HCT116 (cell line): ENCODE results near the gene FHL2. TPM values are rescaled to one million over a fixed set of nuclear protein-coding genes. Genes with fewer than 3 reads are reported as not detected.
A peak's percentile ranks its signal among the peaks of the same experiment; 100 is the strongest.

ENCODE experiments used
- ATAC-seq: fragments of 200-7000 bp; cut with Tn5 transposase; 2 replicates; pipeline ENCODE4 v1.9.1; 2020; ENCODE audit warnings: mild to moderate bottlenecking, moderate library complexity
- BruUV-seq: library from RNA; stranded (reverse); fragments of 400-500 nt; replicated peaks from 2 replicates; lab custom pipeline; 2021; lab: Mats Ljungman, UMichigan
- CTCF ChIA-PET: fragments of 300-600 bp; sonication (Branson Sonifier 250); formaldehyde crosslinking; loops from one replicate; lab custom pipeline; 2021; ENCODE audit warnings: antibody characterized with exemption; lab: Charles Lee
- POLR2A ChIA-PET: fragments of 300-600, 350-600 bp; sonication (Branson Sonifier 250); formaldehyde crosslinking; loops from one replicate; lab custom pipeline; 2021; ENCODE audit warnings: antibody characterized with exemption; lab: Charles Lee
- RAD21 ChIA-PET, 2 experiments: fragments of 300-600 bp; sonication (Branson Sonifier 250); formaldehyde crosslinking; loops; one replicate each; lab custom pipeline; 2023; ENCODE audit warnings: low total read pairs in 2 of 2; ENCODE audit not compliant: uncharacterized antibody in 2 of 2, unreplicated experiment in 2 of 2, low non-redundant PET in 1 of 2; lab: Charles Lee
- DNase-seq: peaks from one replicate; pipeline ENCODE4 v3.0.0-alpha.2; 2010; ENCODE audit warnings: low read depth, low spot score
- H2AFZ ChIP-seq: fragments of 200-600 bp; shearing (Covaris generic), sonication (generic); 2 replicates; pipeline ENCODE4 v1.6.1; 2017; ENCODE audit warnings: low read depth, mixed run types, mixed read lengths, antibody characterized with exemption, low read length; ENCODE audit not compliant: poor library complexity, severe bottlenecking
- H3K27ac ChIP-seq: 2 replicates; pipeline ENCODE4 v1.5.1; 2012; ENCODE audit warnings: low read depth, low read length
- H3K27me3 ChIP-seq: fragments of 200-600 bp; sonication (generic); 2 replicates; pipeline ENCODE4 v1.6.1; 2016; ENCODE audit warnings: mixed run types, low read length, mixed read lengths; ENCODE audit not compliant: insufficient read depth
- H3K36me3 ChIP-seq, 2 experiments: fragments of 200-500 bp in 1 of 2; fragments of 200-600 bp in 1 of 2; sonication (Bioruptor generic) in 1 of 2; sonication (generic) in 1 of 2; 2 replicates each; pipeline versions ENCODE4 v1.5.1 to v1.6.1; 2014 to 2016; ENCODE audit warnings: low read length in 2 of 2, inconsistent platforms in 1 of 2, mixed read lengths in 1 of 2, mixed run types in 1 of 2; ENCODE audit not compliant: insufficient read depth in 2 of 2, control insufficient read depth in 1 of 2
- H3K4me1 ChIP-seq, 2 experiments: fragments of 200-600 bp in 1 of 2; sonication (generic) in 1 of 2; 2 replicates each; pipeline versions ENCODE4 v1.5.1 to v1.6.1; 2012 to 2017; ENCODE audit warnings: low read length in 2 of 2, inconsistent platforms in 1 of 2, mild to moderate bottlenecking in 1 of 2, mixed read lengths in 1 of 2, mixed run types in 1 of 2, moderate library complexity in 1 of 2; ENCODE audit not compliant: insufficient read depth in 2 of 2, control insufficient read depth in 1 of 2
- H3K4me2 ChIP-seq: fragments of 200-600 bp; sonication (generic); 2 replicates; pipeline ENCODE4 v1.6.1; 2017; ENCODE audit warnings: mixed run types, low read length, mixed read lengths
- H3K4me3 ChIP-seq, 2 experiments: fragments of 200-600 bp in 1 of 2; sonication (generic) in 1 of 2; replicated peaks in 1 of 2; 2 replicates each; pipeline ENCODE4 v1.5.1; 2011 to 2016; ENCODE audit warnings: low read length in 2 of 2, control low read depth in 1 of 2, low read depth in 1 of 2, mild to moderate bottlenecking in 1 of 2, mixed read lengths in 1 of 2, mixed run types in 1 of 2
- H3K79me2 ChIP-seq: fragments of 200-600 bp; sonication (generic); 2 replicates; pipeline ENCODE4 v1.6.1; 2017; ENCODE audit warnings: mild to moderate bottlenecking, mixed run types, low read length, moderate library complexity, mixed read lengths; ENCODE audit not compliant: insufficient read depth
- H3K9ac ChIP-seq: fragments of 200-600 bp; sonication (generic); 2 replicates; pipeline ENCODE4 v1.6.1; 2016; ENCODE audit warnings: low read length, mixed read lengths
- H3K9me2 ChIP-seq: fragments of 200-600 bp; sonication (generic), shearing (Covaris generic); 2 replicates; pipeline ENCODE4 v1.6.1; 2017; ENCODE audit warnings: mixed run types, mild to moderate bottlenecking, moderate library complexity; ENCODE audit not compliant: insufficient read depth
- H3K9me3 ChIP-seq, 2 experiments: fragments of 200-500 bp in 1 of 2; fragments of 200-600 bp in 1 of 2; sonication (Bioruptor generic) in 1 of 2; sonication (generic) in 1 of 2; 2 replicates each; pipeline ENCODE4 v1.6.1; 2014 to 2017; ENCODE audit warnings: low read length in 2 of 2, mixed read lengths in 2 of 2, inconsistent platforms in 1 of 2, low read depth in 1 of 2, mild to moderate bottlenecking in 1 of 2, mixed run types in 1 of 2, moderate library complexity in 1 of 2; ENCODE audit not compliant: control insufficient read depth in 1 of 2, insufficient read depth in 1 of 2
- H4K20me1 ChIP-seq: fragments of 200-600 bp; sonication (generic), shearing (Covaris generic); 2 replicates; pipeline ENCODE4 v1.6.1; 2017; ENCODE audit warnings: mixed run types, mild to moderate bottlenecking, moderate library complexity; ENCODE audit not compliant: insufficient read depth
- ELF1 ChIP-seq: IDR thresholded peaks from 2 replicates; pipeline ENCODE4 v1.6.1; 2012; ENCODE audit warnings: low read depth, borderline replicate concordance
- EZH2 ChIP-seq: fragments of 200-600 bp; sonication (generic); IDR thresholded peaks from 2 replicates; pipeline ENCODE4 v1.6.1; 2017; ENCODE audit warnings: antibody characterized with exemption, mixed run types
- EZH2phosphoT487 ChIP-seq: fragments of 200-600 bp; IDR thresholded peaks from 2 replicates; pipeline ENCODE4 v1.6.1; 2018; ENCODE audit warnings: antibody characterized with exemption, borderline replicate concordance
- POLR2AphosphoS5 ChIP-seq: IDR thresholded peaks from 2 replicates; pipeline ENCODE4 v1.6.1; 2011; ENCODE audit warnings: mild to moderate bottlenecking, low read depth, low read length, moderate library complexity
- RAD21 ChIP-seq: IDR thresholded peaks from 2 replicates; pipeline ENCODE4 v1.6.1; 2012; ENCODE audit warnings: low read depth, mild to moderate bottlenecking
- SRF ChIP-seq: IDR thresholded peaks from 2 replicates; pipeline ENCODE4 v1.6.1; 2012; ENCODE audit warnings: low read depth
- TCF7L2 ChIP-seq: IDR thresholded peaks from 2 replicates; pipeline ENCODE4 v1.7.0; 2011; ENCODE audit warnings: borderline replicate concordance, inconsistent platforms; ENCODE audit not compliant: insufficient read depth, insufficient read length; ENCODE audit errors: extremely low read depth
- ZBTB33 ChIP-seq: IDR thresholded peaks from 2 replicates; pipeline ENCODE4 v1.6.1; 2011; ENCODE audit warnings: mild to moderate bottlenecking, low read length, moderate library complexity; ENCODE audit not compliant: insufficient replicate concordance; ENCODE audit errors: extremely low read depth
- ZNF274 ChIP-seq: fragments of 200-500 bp; sonication (Bioruptor generic); IDR thresholded peaks from 2 replicates; pipeline ENCODE4 v1.6.1; 2014; ENCODE audit warnings: mild to moderate bottlenecking, low read depth, low read length, inconsistent platforms
- intact Hi-C: fragments of 100-400 bp; cut with micrococcal nuclease; formaldehyde crosslinking; loops from 2 replicates; pipeline ENCODE4 v1.10.0; 2022
- total RNA-seq: library from RNA; stranded (reverse); gene quantifications from one replicate; pipeline ENCODE4 v1.2.1, GENCODE V29; 2021; ENCODE audit not compliant: unreplicated experiment
- TF ChIP-seq, protein P1 (sequence below), 3 experiments: fragments of 200-600 bp in 1 of 3; sonication (generic) in 1 of 3; IDR thresholded peaks in 2 of 3; conservative IDR thresholded peaks in 1 of 3; 2 replicates each; pipeline ENCODE4 v1.5.1; 2012 to 2017; ENCODE audit warnings: low read depth in 2 of 3, low read length in 2 of 3, antibody characterized with exemption in 1 of 3, borderline replicate concordance in 1 of 3, control low read depth in 1 of 3, mild to moderate bottlenecking in 1 of 3, mixed read lengths in 1 of 3, mixed run types in 1 of 3, moderate library complexity in 1 of 3; ENCODE audit not compliant: insufficient read depth in 1 of 3
- TF ChIP-seq, protein P2 (sequence below): IDR thresholded peaks from 2 replicates; pipeline ENCODE4 v1.6.1; 2012

The FHL2 gene
- total RNA-seq, 1 experiment from 2014 or later = 86.6 TPM

- no peak overlapping the region for H3K27ac ChIP-seq
- no TSS peak for BruUV-seq
- H3K36me3 ChIP-seq = peaks cover 21 to 36% of the 10 kb centered on the region in 2 experiments; a peak in 3 of 4 replicates
- H3K27me3 ChIP-seq = no peaks in the 10 kb centered on the region
- H3K9me3 ChIP-seq = no peaks in the 10 kb centered on the region
- no peak overlapping the region for H2AFZ ChIP-seq
- TF ChIP-seq ZNF274 = no peak
- TF ChIP-seq, protein P1, sequence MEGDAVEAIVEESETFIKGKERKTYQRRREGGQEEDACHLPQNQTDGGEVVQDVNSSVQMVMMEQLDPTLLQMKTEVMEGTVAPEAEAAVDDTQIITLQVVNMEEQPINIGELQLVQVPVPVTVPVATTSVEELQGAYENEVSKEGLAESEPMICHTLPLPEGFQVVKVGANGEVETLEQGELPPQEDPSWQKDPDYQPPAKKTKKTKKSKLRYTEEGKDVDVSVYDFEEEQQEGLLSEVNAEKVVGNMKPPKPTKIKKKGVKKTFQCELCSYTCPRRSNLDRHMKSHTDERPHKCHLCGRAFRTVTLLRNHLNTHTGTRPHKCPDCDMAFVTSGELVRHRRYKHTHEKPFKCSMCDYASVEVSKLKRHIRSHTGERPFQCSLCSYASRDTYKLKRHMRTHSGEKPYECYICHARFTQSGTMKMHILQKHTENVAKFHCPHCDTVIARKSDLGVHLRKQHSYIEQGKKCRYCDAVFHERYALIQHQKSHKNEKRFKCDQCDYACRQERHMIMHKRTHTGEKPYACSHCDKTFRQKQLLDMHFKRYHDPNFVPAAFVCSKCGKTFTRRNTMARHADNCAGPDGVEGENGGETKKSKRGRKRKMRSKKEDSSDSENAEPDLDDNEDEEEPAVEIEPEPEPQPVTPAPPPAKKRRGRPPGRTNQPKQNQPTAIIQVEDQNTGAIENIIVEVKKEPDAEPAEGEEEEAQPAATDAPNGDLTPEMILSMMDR (IDR thresholded peaks at IDR 0.05 in 2 of 3, conservative IDR thresholded peaks at IDR 0.05 in 1 of 3; ENCODE audit: borderline replicate concordance in 1 of 3, insufficient read depth in 1 of 3, low read depth in 2 of 3, low read length in 2 of 3) = no peak
- no peak for TF ChIP-seq POLR2AphosphoS5
- TF ChIP-seq ELF1 = no peak
- TF ChIP-seq RAD21 = no peak
- H3K9me2 ChIP-seq = no peaks in the 10 kb centered on the region
- peak overlapping the region; percentile 85; the same call in 1 of the 2 replicates for H3K4me2 ChIP-seq
- ChIA-PET CTCF (interaction anchor here (1.5 kb wide), 1 partner anchor 182 kb away, joined by 4 read pairs; no protein-coding TSS in a partner anchor), RAD21 (interaction anchor here in 1 of 2 experiments (0.6 kb wide), 1 partner anchor 182 kb away, joined by 3 read pairs; no protein-coding TSS in a partner anchor), POLR2A (no interaction called here)
- no peak overlapping the region for H3K4me3 ChIP-seq
- H3K9ac ChIP-seq = no peak overlapping the region
- no peaks in the 10 kb centered on the region for H4K20me1 ChIP-seq
- H3K4me1 ChIP-seq = peaks cover 7 to 17% of the 10 kb centered on the region in 2 experiments
- DNase-seq (no peak), ATAC-seq (no peak)
- H3K79me2 ChIP-seq = peaks cover 67% of the 10 kb centered on the region
- intact Hi-C loops = loop anchor here (5.0 kb wide), 1 partner anchor 63 kb away; no protein-coding TSS in a partner anchor
Observed at GRCh38 chr2:105339414-105339813, 59.4 kb downstream of the FHL2 start.

GRCh38 chr2:105338020-105338385 lies 60.8 kb downstream of the FHL2 start:
- ChIA-PET CTCF (no interaction called here), RAD21 (no interaction called here), POLR2A (no interaction called here)
- Histone ChIP-seq H3K36me3 (peaks cover 20 to 27% of the 10 kb centered on the region in 2 experiments; a peak in 3 of 4 replicates), H3K27me3 (no peaks in the 10 kb centered on the region), H3K4me1 (peaks cover 7 to 17% of the 10 kb centered on the region in 2 experiments), H3K27ac (peak overlapping the region; percentile 44), H3K4me2 (peak overlapping the region; percentile 85), H3K4me3 (peak overlapping the region; percentile 89 to 93), H2AFZ (no peak overlapping the region), H4K20me1 (no peaks in the 10 kb centered on the region), H3K9ac (peak overlapping the region; percentile 92), H3K9me3 (no peaks in the 10 kb centered on the region), H3K79me2 (peaks cover 67% of the 10 kb centered on the region), H3K9me2 (no peaks in the 10 kb centered on the region)
- DNase-seq (no peak), ATAC-seq (peak; percentile 38)
- intact Hi-C loops = loop anchor here (5.0 kb wide), 1 partner anchor 64 kb away; no protein-coding TSS in a partner anchor
- no TSS peak for BruUV-seq
- TF ChIP-seq ZBTB33 = no peak
- TF ChIP-seq TCF7L2 = no peak
- TF ChIP-seq, protein P2, sequence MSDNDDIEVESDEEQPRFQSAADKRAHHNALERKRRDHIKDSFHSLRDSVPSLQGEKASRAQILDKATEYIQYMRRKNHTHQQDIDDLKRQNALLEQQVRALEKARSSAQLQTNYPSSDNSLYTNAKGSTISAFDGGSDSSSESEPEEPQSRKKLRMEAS = no peak
- TF ChIP-seq ELF1 = no peak
- TF ChIP-seq, protein P1 (IDR thresholded peaks at IDR 0.05 in 2 of 3, conservative IDR thresholded peaks at IDR 0.05 in 1 of 3; ENCODE audit: borderline replicate concordance in 1 of 3, insufficient read depth in 1 of 3, low read depth in 2 of 3, low read length in 2 of 3) = no peak
- TF ChIP-seq EZH2 = no peak
- TF ChIP-seq EZH2phosphoT487 = no peak
- no peak for TF ChIP-seq SRF
